Esophagus (tissue), 2 donors: ENCODE results near the gene BBS10. TPM values are rescaled to one million over a fixed set of nuclear protein-coding genes. Genes with fewer than 3 reads are reported as not detected.
A peak's percentile ranks its signal among the peaks of the same experiment; 100 is the strongest.
"Not testable (repeated sequence)": the region's sequence is repeated elsewhere in the genome, so short reads cannot be mapped to it uniquely, and the experiment has no call there.

Experiments used
- H3K27ac ChIP-seq, 2 donors: one replicate each; pipeline ENCODE4 v1.5.1; 2013; ENCODE audit warnings: low read depth in 2 of 2, mild to moderate bottlenecking in 2 of 2, inconsistent platforms in 1 of 2, low read length in 1 of 2, moderate library complexity in 1 of 2
- H3K27me3 ChIP-seq, 2 donors: one replicate each; pipeline ENCODE4 v1.6.1; 2013; ENCODE audit warnings: low read length in 2 of 2, control low read depth in 1 of 2, mild to moderate bottlenecking in 1 of 2; ENCODE audit not compliant: insufficient read depth in 2 of 2, control insufficient read depth in 1 of 2
- H3K36me3 ChIP-seq, 2 donors: one replicate each; pipeline ENCODE4 v1.6.1; 2013; ENCODE audit warnings: low read length in 1 of 2; ENCODE audit not compliant: control insufficient read depth in 2 of 2, insufficient read depth in 2 of 2
- H3K4me1 ChIP-seq, 2 donors: one replicate each; pipeline ENCODE4 v1.6.1; 2013; ENCODE audit warnings: low read length in 1 of 2; ENCODE audit not compliant: control insufficient read depth in 2 of 2, insufficient read depth in 2 of 2
- H3K4me3 ChIP-seq, 2 donors: one replicate each; pipeline ENCODE4 v1.5.1; 2013; ENCODE audit warnings: low read length in 2 of 2, mild to moderate bottlenecking in 2 of 2, low read depth in 1 of 2, moderate library complexity in 1 of 2
- H3K9me3 ChIP-seq, 2 donors: one replicate each; pipeline ENCODE4 v1.6.1; 2013; ENCODE audit warnings: mild to moderate bottlenecking in 2 of 2, low read depth in 1 of 2, low read length in 1 of 2, moderate library complexity in 1 of 2; ENCODE audit not compliant: control insufficient read depth in 2 of 2, insufficient read depth in 1 of 2
- WGBS, 2 donors: extraction: QIAGEN DNeasy Blood & Tissue Kit; methylation state at CpG; one replicate each; pipeline ENCODE4 v1.1.7; 2013; 5-methylcytosine and 5-hydroxymethylcytosine counted together
- polyA plus RNA-seq, 2 donors: library from polyadenylated mRNA; stranded (reverse); fragments of 200-250 nt; gene quantifications; one replicate each; pipeline ENCODE4 v1.2.3, GENCODE V29; 2013
- donor health status: healthy with polysubstance abuse.
- donor health status: Bipolar disorder and iron deficiency.

The BBS10 gene
- 1 to 10 TPM; 2.5 to 3.0 TPM for polyA plus RNA-seq

DNA sequence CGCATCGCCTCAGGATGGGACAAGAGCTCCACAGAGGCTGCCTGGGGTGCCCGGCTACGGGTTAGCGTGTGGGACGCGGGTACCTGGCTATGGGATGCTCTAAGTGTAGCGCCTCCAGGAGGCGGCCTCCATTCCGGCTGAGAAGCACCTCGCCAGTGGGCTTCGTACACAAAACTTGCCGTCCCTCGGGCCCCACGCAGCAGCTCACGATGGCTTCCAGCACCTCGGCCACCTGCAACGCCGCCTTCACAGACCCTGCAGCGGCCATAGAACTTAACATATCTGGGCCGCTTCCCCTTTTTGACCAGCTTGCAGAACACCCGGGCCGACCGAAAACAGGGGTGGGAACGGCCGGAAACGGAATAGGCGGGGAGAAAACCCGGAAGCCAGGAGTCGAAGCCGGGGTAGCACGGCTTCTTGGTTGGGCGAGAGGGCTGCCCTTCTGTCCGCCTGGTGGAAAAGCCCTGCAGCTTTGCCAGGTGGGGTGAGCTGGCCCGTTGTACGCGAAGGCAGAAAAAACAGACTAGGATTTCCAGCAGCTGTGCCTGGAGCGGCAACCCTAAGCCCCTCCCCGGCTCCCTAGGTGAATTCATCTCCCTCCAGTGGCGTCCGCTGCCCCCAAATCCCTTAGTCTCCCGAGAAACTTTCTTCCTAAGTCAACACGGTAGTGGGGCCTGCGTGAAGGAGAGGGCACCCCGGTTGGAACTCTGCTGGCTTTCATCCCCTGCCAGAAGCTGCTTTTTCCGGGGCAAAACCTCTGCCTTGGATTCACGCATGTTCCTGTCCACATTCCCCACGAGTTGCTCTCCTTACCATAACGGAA is at the start of gene BBS10:
BBS10 (minus strand) TSS at position 337 of the 823 bp plus-strand sequence; CDS start at position 280, 57 bp downstream.
- Histone ChIP-seq H3K27ac (peak within 1 kb of the TSS; percentile 80 to 98), H3K9me3 (no peaks in the 10 kb centered on the region), H3K4me1 (no peaks in the 10 kb centered on the region), H3K36me3 (no peaks in the 10 kb centered on the region), H3K27me3 (no peaks in the 10 kb centered on the region), H3K4me3 (peak within 1 kb of the TSS; percentile 68 to 98)
- WGBS, 2 donors: 1% methylated on average over 49 of the region's 49 CpGs

DNA sequence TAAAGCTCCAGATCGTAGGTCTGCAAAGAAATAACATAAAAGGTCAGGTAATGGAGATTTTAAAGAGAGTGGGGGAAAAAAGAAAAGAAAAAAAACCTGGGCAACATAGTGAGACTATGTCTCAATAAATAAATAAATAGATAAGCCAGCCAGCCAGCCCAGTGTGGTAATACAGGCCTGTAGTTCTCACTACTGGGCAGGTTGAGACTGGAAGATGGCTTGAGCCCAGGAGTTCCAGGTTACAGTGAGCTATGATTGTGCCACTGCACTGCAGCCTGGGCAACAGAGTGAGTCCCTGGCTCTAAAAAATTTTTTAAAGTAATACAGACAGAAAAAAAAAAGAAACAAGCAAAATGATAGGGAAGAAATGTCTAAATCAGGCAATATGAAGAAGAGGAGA is 43.2 kb upstream of the BBS10 start:
- H3K27me3 ChIP-seq: no peaks in the 10 kb centered on the region
- 54 to 73% methylated on average over 1 of the region's 1 CpG for WGBS, 2 donors
- H3K9me3 ChIP-seq: no peaks in the 10 kb centered on the region
- no peak overlapping the region for H3K27ac ChIP-seq
- peaks cover 0 to 5% of the 10 kb centered on the region in 2 donors for H3K36me3 ChIP-seq
- H3K4me3 ChIP-seq: no peak overlapping the region
- no peaks in the 10 kb centered on the region for H3K4me1 ChIP-seq

DNA sequence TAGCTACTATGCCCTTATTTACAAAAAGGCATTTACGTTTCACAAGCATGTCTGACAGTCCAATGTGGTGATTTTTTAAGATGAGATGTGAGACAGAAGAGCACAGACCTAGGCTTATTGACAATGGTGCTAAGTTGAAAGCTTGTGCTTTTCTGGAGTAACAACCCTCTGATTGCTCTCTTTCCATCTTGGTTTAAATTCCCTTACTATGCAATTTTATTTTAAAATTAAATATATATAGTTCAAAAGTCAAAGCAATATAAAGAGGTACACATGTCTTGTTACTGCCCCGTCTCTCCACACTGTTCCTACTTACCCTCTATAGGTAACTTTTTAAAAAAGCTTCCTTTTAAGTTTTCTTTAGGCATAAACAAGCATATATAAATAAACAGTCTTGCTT is 39.4 kb upstream of the BBS10 start:
- H3K9me3 ChIP-seq: no peaks in the 10 kb centered on the region
- WGBS, 2 donors: 92 to 96% methylated on average over 2 of the region's 2 CpGs
- H3K27ac ChIP-seq: no peak overlapping the region
- no peak overlapping the region for H3K4me3 ChIP-seq
- peaks cover 3 to 7% of the 10 kb centered on the region in 2 donors for H3K36me3 ChIP-seq
- H3K27me3 ChIP-seq: no peaks in the 10 kb centered on the region
- no peaks in the 10 kb centered on the region for H3K4me1 ChIP-seq

DNA sequence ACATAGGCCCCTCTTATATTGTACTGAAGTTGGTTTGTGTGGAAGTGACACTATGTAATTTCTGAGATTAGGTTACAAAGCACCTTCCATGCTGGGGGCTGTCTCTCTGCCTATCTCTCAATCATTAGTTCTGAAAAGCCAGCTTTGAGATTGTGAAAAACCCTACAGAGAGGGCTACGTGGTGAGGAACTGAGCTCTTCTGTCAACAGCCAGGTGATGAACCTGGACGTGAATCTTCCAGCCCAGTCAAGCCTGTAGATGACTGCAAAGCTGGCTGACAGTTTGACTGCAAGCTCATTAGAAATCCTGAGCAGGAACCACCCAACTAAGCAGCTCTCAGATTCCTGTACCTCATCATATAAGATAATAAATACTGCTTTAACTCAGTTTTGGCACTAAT is 36.3 kb upstream of the BBS10 start:
- no peaks in the 10 kb centered on the region for H3K9me3 ChIP-seq
- peaks cover 3 to 9% of the 10 kb centered on the region in 2 donors for H3K36me3 ChIP-seq
- WGBS, 2 donors: 67 to 79% methylated on average over 2 of the region's 2 CpGs
- H3K4me3 ChIP-seq: no peak overlapping the region
- no peaks in the 10 kb centered on the region for H3K4me1 ChIP-seq
- H3K27ac ChIP-seq: no peak overlapping the region
- H3K27me3 ChIP-seq: no peaks in the 10 kb centered on the region

DNA sequence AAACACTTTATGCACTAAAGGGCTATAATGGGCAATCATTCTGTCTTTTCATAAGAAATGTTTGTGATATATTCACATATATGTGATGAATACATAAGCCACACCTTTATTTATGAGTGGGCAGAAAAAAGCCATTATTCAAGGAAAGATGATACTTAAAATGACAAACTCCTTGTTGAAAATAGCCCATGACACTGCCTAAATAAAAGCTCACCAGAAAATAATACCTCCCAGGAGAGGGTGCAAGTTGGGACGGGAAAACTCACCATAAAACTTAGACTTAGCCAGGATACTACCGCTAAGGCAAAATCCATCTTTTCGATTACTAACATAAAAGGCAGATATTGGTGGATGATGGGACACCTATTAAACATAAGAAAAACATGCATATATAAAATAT is 35.8 kb upstream of the BBS10 start:
- Histone ChIP-seq H3K27ac (no peak overlapping the region), H3K36me3 (peaks cover 3 to 8% of the 10 kb centered on the region in 2 donors), H3K4me3 (no peak overlapping the region), H3K4me1 (no peaks in the 10 kb centered on the region), H3K27me3 (no peaks in the 10 kb centered on the region), H3K9me3 (no peaks in the 10 kb centered on the region)
- 93 to 96% methylated on average over 3 of the region's 3 CpGs for WGBS, 2 donors

DNA sequence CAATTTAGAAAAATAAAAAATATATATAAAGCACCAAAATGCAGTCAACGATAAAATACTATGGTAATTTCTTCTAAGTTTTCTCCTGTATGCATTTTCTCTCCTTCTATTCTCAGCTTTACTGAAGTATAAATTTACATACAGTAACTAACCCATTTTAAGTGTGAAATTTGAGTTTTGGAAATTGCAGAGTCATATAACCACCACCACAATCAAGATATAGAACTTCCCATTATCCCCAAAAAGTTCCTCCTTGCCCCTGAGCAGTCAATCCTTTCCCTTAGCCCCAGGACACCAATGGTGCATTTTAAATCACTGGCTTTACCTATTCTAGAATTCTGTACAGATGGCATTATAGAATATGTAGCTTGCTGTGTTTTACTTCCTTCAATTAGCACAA is 31.0 kb upstream of the BBS10 start:
- H3K27me3 ChIP-seq: no peaks in the 10 kb centered on the region
- H3K4me3 ChIP-seq: no peak overlapping the region
- H3K27ac ChIP-seq: no peak overlapping the region
- H3K9me3 ChIP-seq: no peaks in the 10 kb centered on the region
- no peaks in the 10 kb centered on the region for H3K4me1 ChIP-seq
- WGBS, 2 donors: 96 to 99% methylated on average over 1 of the region's 1 CpG
- H3K36me3 ChIP-seq: peaks cover 0 to 4% of the 10 kb centered on the region in 2 donors

DNA sequence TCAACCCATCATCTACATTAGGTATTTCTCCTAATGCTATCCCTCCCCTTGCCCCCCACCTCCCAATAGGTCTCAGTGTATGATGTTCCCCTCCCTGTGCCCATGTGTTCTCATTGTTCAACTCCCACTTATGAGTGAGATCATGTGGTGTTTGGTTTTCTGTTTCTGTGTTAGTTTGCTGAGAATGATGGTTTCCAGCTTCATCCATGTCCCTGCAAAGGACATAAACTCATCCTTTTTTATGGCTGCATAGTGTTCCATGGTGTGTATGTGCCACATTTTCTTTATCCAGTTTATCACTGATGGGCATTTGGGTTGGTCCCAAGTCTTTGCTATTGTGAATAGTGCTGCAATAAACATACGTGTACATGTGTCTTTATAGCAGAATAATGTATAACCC is 28.7 kb upstream of the BBS10 start:
- H3K27me3 ChIP-seq, H3K9me3 ChIP-seq, H3K36me3 ChIP-seq, H3K4me3 ChIP-seq, H3K4me1 ChIP-seq, H3K27ac ChIP-seq: not testable (repeated sequence)
- 93 to 97% methylated on average over 1 of the region's 1 CpG for WGBS, 2 donors

DNA sequence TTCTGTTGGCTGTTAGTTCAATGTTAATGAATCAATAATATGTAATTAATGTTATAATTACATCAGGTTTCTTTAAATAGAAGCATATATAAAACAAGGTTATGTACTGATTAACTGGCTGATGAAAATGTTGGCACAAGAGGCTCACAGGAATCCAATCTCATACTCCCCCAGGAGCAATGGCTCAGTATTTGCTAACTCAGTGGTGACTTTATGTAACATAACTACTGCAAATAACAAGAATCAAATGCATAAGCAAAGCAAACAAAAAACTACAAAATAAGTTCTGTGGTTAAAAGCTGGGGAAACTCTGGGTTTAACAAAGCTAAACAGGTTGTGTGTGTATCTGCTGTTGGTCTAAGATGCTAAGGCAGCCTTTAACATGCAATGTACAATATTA is 27.7 kb upstream of the BBS10 start:
- H3K27me3 ChIP-seq: no peaks in the 10 kb centered on the region
- H3K4me3 ChIP-seq: no peak overlapping the region
- H3K27ac ChIP-seq: no peak overlapping the region
- H3K36me3 ChIP-seq: peaks cover 0 to 3% of the 10 kb centered on the region in 2 donors
- H3K9me3 ChIP-seq: no peaks in the 10 kb centered on the region
- no peaks in the 10 kb centered on the region for H3K4me1 ChIP-seq

DNA sequence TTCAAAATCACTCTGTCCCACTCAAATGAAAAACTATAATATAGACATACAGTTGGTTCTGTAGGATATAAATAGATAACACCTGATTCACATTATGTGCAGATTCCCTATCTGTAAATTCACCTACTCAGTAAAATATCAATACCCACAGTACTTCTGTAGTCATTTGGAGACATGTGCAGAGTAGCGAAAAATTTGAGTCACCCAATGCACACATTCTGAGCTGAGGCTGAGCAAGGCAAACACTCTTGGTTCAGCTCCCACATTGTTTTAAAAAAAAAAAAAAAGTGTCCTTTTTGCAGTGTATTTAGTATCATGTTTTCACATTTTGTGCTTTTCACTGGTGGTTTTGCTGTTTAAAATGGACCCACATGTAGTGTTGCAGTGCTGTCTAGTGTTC is 27.3 kb upstream of the BBS10 start:
- peaks cover 0 to 3% of the 10 kb centered on the region in 2 donors for H3K36me3 ChIP-seq
- no peaks in the 10 kb centered on the region for H3K9me3 ChIP-seq
- H3K27ac ChIP-seq: no peak overlapping the region
- WGBS, 2 donors: 91 to 98% methylated on average over 1 of the region's 1 CpG
- H3K4me3 ChIP-seq: no peak overlapping the region
- no peaks in the 10 kb centered on the region for H3K27me3 ChIP-seq
- H3K4me1 ChIP-seq: no peaks in the 10 kb centered on the region

DNA sequence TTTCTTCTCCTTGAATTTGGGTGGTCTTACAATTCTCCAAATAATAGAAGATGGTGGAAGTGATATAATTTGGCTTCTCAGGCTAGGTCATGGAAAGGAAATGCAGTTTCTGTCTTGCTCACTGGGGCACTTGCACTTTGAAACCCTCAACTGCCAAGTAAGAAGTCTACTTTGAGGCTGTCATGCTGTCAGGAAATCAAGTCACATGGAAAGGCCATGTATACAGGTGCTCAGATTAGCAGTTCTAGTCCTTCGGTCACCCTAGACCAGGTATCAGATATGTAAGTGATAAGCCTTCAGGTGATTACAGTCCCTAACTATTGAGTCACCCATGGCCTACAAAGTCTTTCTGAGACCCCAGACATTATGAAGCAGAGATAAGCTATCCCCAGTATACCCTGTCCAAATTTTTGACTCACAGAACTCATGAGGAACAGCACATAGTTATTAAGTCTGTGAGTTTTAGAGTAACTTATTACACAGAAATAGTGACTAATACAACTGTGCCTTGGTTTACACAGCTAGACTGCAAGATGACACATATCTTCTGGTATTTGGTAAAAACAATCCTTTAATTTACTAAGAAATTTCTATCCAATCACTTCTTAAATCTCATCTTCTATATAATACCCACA is 26.3 kb upstream of the BBS10 start:
- H3K27ac ChIP-seq: no peak overlapping the region
- no peaks in the 10 kb centered on the region for H3K27me3 ChIP-seq
- H3K36me3 ChIP-seq: peaks cover 0 to 3% of the 10 kb centered on the region in 2 donors
- 75 to 95% methylated on average over 1 of the region's 1 CpG for WGBS, 2 donors
- no peak overlapping the region for H3K4me3 ChIP-seq
- H3K4me1 ChIP-seq: no peaks in the 10 kb centered on the region
- no peaks in the 10 kb centered on the region for H3K9me3 ChIP-seq
